Liver (tissue), 9 donors: Measurements from ENCODE around the gene PITPNC1. TPM values are rescaled to one million over a fixed set of nuclear protein-coding genes. Genes with fewer than 3 reads are reported as not detected.
"Not testable (repeated sequence)": the region's sequence is repeated elsewhere in the genome, so short reads cannot be mapped to it uniquely, and the experiment has no call there.

ENCODE experiments used
- DNase-seq: peaks from one replicate; pipeline ENCODE4 v3.0.0-alpha.2; 2017; ENCODE audit warnings: low spot score
- H3K27ac ChIP-seq, 2 donors: one replicate each; pipeline ENCODE4 v1.7.0; 2013; ENCODE audit warnings: inconsistent platforms in 2 of 2, low read length in 2 of 2, control low read depth in 1 of 2, low read depth in 1 of 2, mild to moderate bottlenecking in 1 of 2
- H3K27me3 ChIP-seq, 4 donors: one replicate each; pipeline versions ENCODE4 v1.6.1 to v1.7.0; 2013; ENCODE audit warnings: low read length in 3 of 4, inconsistent platforms in 1 of 4, mild to moderate bottlenecking in 1 of 4, moderate library complexity in 1 of 4; ENCODE audit not compliant: control insufficient read depth in 4 of 4, insufficient read depth in 4 of 4
- H3K36me3 ChIP-seq, 4 donors: one replicate each; pipeline versions ENCODE4 v1.6.1 to v1.7.0; 2013; ENCODE audit warnings: low read length in 3 of 4, mild to moderate bottlenecking in 3 of 4, low read depth in 1 of 4, moderate library complexity in 1 of 4; ENCODE audit not compliant: control insufficient read depth in 4 of 4, insufficient read depth in 3 of 4
- H3K4me1 ChIP-seq, 4 donors: one replicate each; pipeline versions ENCODE4 v1.6.1 to v1.7.0; 2013; ENCODE audit warnings: low read length in 3 of 4, mild to moderate bottlenecking in 3 of 4, moderate library complexity in 1 of 4; ENCODE audit not compliant: control insufficient read depth in 4 of 4, insufficient read depth in 4 of 4
- H3K4me3 ChIP-seq, 3 donors: one replicate each; pipeline versions ENCODE4 v1.6.1 to v1.7.0; 2013; ENCODE audit warnings: low read length in 3 of 3, control low read depth in 1 of 3, low read depth in 1 of 3, mild to moderate bottlenecking in 1 of 3
- H3K9ac ChIP-seq, 2 donors: one replicate each; pipeline ENCODE4 v1.7.0; 2013; ENCODE audit warnings: low read length in 2 of 2, mild to moderate bottlenecking in 2 of 2, moderate library complexity in 2 of 2, control low read depth in 1 of 2, low read depth in 1 of 2
- H3K9me3 ChIP-seq, 4 donors: one replicate each; pipeline versions ENCODE4 v1.6.1 to v1.7.0; 2013; ENCODE audit warnings: low read length in 3 of 4; ENCODE audit not compliant: control insufficient read depth in 4 of 4
- ATF3 ChIP-seq: IDR thresholded peaks from 2 replicates; pipeline ENCODE4 v1.6.1; 2016; ENCODE audit warnings: antibody characterized with exemption
- CTCF ChIP-seq: fragments of 150-350 bp; IDR thresholded peaks from 2 replicates; pipeline ENCODE4 v1.5.1; 2017; ENCODE audit warnings: improper control_type of control experiment, low read depth, low read length; ENCODE audit not compliant: missing input control
- FOXA1 ChIP-seq: IDR thresholded peaks from 2 replicates; pipeline ENCODE4 v1.6.1; 2016; ENCODE audit warnings: antibody characterized with exemption
- HNF4A ChIP-seq, 2 donors: conservative IDR thresholded peaks; 2 replicates each; pipeline ENCODE4 v1.6.1; 2016; ENCODE audit warnings: antibody characterized with exemption in 2 of 2, mild to moderate bottlenecking in 2 of 2
- HNF4G ChIP-seq: IDR thresholded peaks from 2 replicates; pipeline ENCODE4 v1.6.1; 2016; ENCODE audit warnings: antibody characterized with exemption
- JUND ChIP-seq, 2 donors: IDR thresholded peaks; 2 replicates each; pipeline ENCODE4 v1.6.1; 2016; ENCODE audit warnings: antibody characterized with exemption in 2 of 2
- MAX ChIP-seq: IDR thresholded peaks from 2 replicates; pipeline ENCODE4 v1.6.1; 2016; ENCODE audit warnings: antibody characterized with exemption
- RAD21 ChIP-seq, 2 donors: IDR thresholded peaks; 2 replicates each; pipeline ENCODE4 v1.6.1; 2016; ENCODE audit warnings: antibody characterized with exemption in 2 of 2, mild to moderate bottlenecking in 2 of 2
- REST ChIP-seq: IDR thresholded peaks from 2 replicates; pipeline ENCODE4 v1.6.1; 2016; ENCODE audit warnings: antibody characterized with exemption, mild to moderate bottlenecking
- RXRA ChIP-seq, 2 donors: IDR thresholded peaks; 2 replicates each; pipeline ENCODE4 v1.6.1; 2017 to 2018; ENCODE audit warnings: antibody characterized with exemption in 2 of 2, mild to moderate bottlenecking in 1 of 2
- ZBTB33 ChIP-seq: IDR thresholded peaks from 2 replicates; pipeline ENCODE4 v1.6.1; 2016; ENCODE audit warnings: antibody characterized with exemption
- WGBS: extraction: QIAGEN DNeasy Blood & Tissue Kit; methylation state at CpG from one replicate; pipeline ENCODE4 v1.1.7; 2013; 5-methylcytosine and 5-hydroxymethylcytosine counted together
- polyA plus RNA-seq, 2 donors: library from polyadenylated mRNA; stranded (reverse) in 1 of 2; unstranded in 1 of 2; fragments of 200-250 nt in 1 of 2; fragments of >200 nt in 1 of 2; fragmentation: Nextera tagmentation in 1 of 2; extraction: Ambion mirVana in 1 of 2; gene quantifications; one replicate each; pipeline versions ENCODE4 v1.2.1 to v1.2.3, GENCODE V29; 2013 to 2015
- total RNA-seq, 2 donors: library from RNA; depleted of rRNA; stranded (reverse); fragments of >200 nt; gene quantifications; one replicate each; pipeline ENCODE4 v1.2.3, GENCODE V29; 2014
- donor health status: healthy.
- donor health status: healthy.
- donor health status: healthy.
- donor health status: healthy.
- donor health status: healthy.

The PITPNC1 gene
- total and polyA plus RNA-seq, 4 donors: 2.3 to 10.2 (median 5.7) TPM

- Histone ChIP-seq H3K27ac (no peak overlapping the region), H3K9me3 (no peaks in the 10 kb centered on the region), H3K4me3 (no peak overlapping the region), H3K4me1 (peaks cover 0 to 9% (median under 1%) of the 10 kb centered on the region in 4 donors), H3K9ac (no peak overlapping the region), H3K27me3 (no peaks in the 10 kb centered on the region), H3K36me3 (no peaks in the 10 kb centered on the region)
- DNase-seq: no peak
- TF ChIP-seq ZBTB33 (no peak), HNF4A (conservative IDR thresholded peaks at IDR 0.05) (no peak)
- WGBS: 83% methylated on average over 3 of the region's 3 CpGs
Measured at GRCh38 chr17:67479148-67479547, 102.1 kb downstream of the PITPNC1 start.

GRCh38 chr17:67480959-67481358 is 103.9 kb downstream of the PITPNC1 start:
- 99% methylated on average over 11 of the region's 11 CpGs for WGBS
- not testable (repeated sequence) for H3K4me3 ChIP-seq, H3K4me1 ChIP-seq, H3K9me3 ChIP-seq, DNase-seq, H3K9ac ChIP-seq, H3K27ac ChIP-seq, H3K27me3 ChIP-seq, H3K36me3 ChIP-seq

- DNase-seq: no peak
- no peaks in the 10 kb centered on the region for H3K9me3 ChIP-seq
- no peaks in the 10 kb centered on the region for H3K27me3 ChIP-seq
- WGBS: 79% methylated on average over 4 of the region's 4 CpGs
- H3K4me1 ChIP-seq: no peaks in the 10 kb centered on the region
- H3K9ac ChIP-seq: no peak overlapping the region
- H3K36me3 ChIP-seq: no peaks in the 10 kb centered on the region
- no peak overlapping the region for H3K27ac ChIP-seq
- H3K4me3 ChIP-seq: no peak overlapping the region
- no peak for TF ChIP-seq REST
- peak; percentile 43 to 52 for TF ChIP-seq JUND (IDR thresholded peaks at IDR 0.05)
Measured at GRCh38 chr17:67481808-67482207, 104.7 kb downstream of the PITPNC1 start.

- H3K4me1 ChIP-seq: peaks cover under 1 to 5% (median 2%) of the 10 kb centered on the region in 4 donors
- TF ChIP-seq CTCF (no peak), MAX (no peak), RAD21 (IDR thresholded peaks at IDR 0.05) (no peak), HNF4G (no peak), JUND (IDR thresholded peaks at IDR 0.05) (no peak), ATF3 (no peak), REST (no peak), FOXA1 (no peak), RXRA (IDR thresholded peaks at IDR 0.05) (no peak)
Measured at GRCh38 chr17:67482764-67483163, 105.7 kb downstream of the PITPNC1 start.

More at GRCh38 chr17:67482764-67483163, 105.7 kb downstream of the PITPNC1 start:
- H3K9ac ChIP-seq: no peak overlapping the region
- no peaks in the 10 kb centered on the region for H3K9me3 ChIP-seq
- DNase-seq: no peak
- H3K27me3 ChIP-seq: no peaks in the 10 kb centered on the region
- H3K27ac ChIP-seq: no peak overlapping the region
- H3K4me3 ChIP-seq: no peak overlapping the region
- no peaks in the 10 kb centered on the region for H3K36me3 ChIP-seq
- WGBS: 91% methylated on average over 3 of the region's 3 CpGs
